Measurements from ENCODE around the gene KIF2C.
"Not testable (repeated sequence)": the region's sequence is repeated elsewhere in the genome, so short reads cannot be mapped to it uniquely, and the experiment has no call there.

KIF2C gene

DNA sequence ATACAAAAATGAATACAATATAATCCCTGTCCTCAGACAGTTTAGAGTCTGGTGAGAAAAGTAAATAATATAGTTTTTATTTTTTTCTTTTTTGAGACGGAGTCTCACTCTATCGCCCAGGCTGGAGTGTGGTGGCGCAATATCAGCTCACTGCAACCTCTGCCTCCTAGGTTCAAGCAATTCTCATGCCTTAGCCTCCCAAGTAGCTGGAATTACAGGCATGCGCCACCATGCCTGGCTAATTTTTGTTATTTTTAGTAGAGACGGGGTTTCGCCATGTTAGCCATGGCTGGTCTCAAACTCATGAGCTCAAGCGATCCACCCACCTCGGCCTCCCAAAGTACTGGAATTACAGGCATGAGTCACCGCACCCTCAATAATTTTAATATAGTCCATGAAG, 40.3 kb upstream of the KIF2C start:
- not testable (repeated sequence) for H3K27ac ChIP-seq (replicated peaks; ENCODE audit: low read length); H4K8ac ChIP-seq (ENCODE audit: low read depth, low read length); H3K27me3 ChIP-seq (ENCODE audit: control insufficient read depth in 3 of 3, insufficient read depth in 3 of 3, low read depth in 1 of 3, low read length in 3 of 3); H3K4me2 ChIP-seq (ENCODE audit: insufficient read depth, low read length, poor library complexity, severe bottlenecking); H2BK12ac ChIP-seq (ENCODE audit: low read length); H3K23ac ChIP-seq (ENCODE audit: low read depth, low read length, poor library complexity); H3K18ac ChIP-seq (ENCODE audit: low read length); H3K4me1 ChIP-seq (ENCODE audit: control insufficient read depth in 2 of 2, insufficient read depth in 1 of 2, low read depth in 1 of 2, low read length in 2 of 2); H3K14ac ChIP-seq (ENCODE audit: low read length); H3K9me3 ChIP-seq (replicated peaks in 1 of 2; ENCODE audit: control insufficient read depth in 2 of 2, insufficient read depth in 1 of 2, low read depth in 1 of 2, low read length in 2 of 2); H2AFZ ChIP-seq (ENCODE audit: low read length); H3K36me3 ChIP-seq (replicated peaks in 1 of 2; ENCODE audit: control insufficient read depth in 2 of 2, insufficient read depth in 2 of 2, low read length in 2 of 2); H2BK5ac ChIP-seq (ENCODE audit: low read length); H4K91ac ChIP-seq (ENCODE audit: low read depth, low read length, poor library complexity); H2BK120ac ChIP-seq (ENCODE audit: low read depth, low read length); H3K4me3 ChIP-seq (ENCODE audit: low read length in 2 of 2); H2BK15ac ChIP-seq (ENCODE audit: low read length); H3K79me1 ChIP-seq (ENCODE audit: low read depth, low read length); H3K9ac ChIP-seq (ENCODE audit: low read depth, low read length, poor library complexity); H2AK5ac ChIP-seq (ENCODE audit: low read depth, low read length); DNase-seq (ENCODE audit: low spot score); H3K4ac ChIP-seq (ENCODE audit: low read length)
- WGBS, 2 donors (ENCODE audit: extremely low coverage in 2 of 2, insufficient read length in 2 of 2, insufficient replicate concordance in 1 of 2), result no CpG with 5 or more reads among the region's 9 CpGs

DNA sequence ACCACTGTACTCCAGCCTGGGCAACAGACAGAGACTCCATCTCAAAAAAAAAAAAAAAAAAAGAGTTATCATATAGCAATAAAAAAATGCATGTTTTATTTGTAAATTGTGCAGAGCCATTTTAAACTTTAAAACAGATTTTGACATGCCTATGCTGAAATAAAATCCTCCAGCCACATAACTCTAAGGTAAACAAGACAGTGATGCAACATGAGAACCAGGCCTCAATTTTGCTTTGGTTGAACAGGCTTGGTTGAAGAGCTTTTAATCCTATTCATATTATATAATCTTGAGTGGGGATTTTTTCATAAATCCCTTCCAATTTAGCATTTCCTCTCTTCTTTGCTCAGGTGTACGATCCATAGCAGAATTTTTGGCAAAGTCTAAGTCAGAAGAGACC, 39.1 kb upstream of the KIF2C start:
- no peak for DNase-seq (ENCODE audit: low spot score)
- no peak overlapping the region for H3K14ac ChIP-seq (ENCODE audit: low read length)

DNA sequence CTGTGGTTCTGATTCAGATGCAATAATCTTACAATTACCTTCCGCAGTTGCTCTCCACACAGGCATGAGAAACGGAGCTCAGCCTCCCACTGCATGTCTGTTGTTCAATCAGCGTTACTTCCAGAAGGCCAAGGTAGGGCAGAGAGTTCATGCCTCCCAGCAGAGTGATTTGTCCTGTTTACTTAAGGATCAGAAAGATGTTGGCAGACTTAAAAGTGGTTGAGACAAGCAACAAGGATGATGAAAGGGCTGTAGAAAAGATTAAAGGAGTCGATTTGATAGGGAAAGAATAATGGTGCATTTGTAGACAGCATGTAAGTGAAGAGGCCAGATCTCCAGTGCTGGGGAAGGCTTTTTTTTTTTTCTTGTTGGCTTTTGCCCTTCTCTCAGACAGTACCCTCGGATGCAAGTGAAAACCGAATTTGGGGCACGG, 38.5 kb upstream of the KIF2C start:
- Histone ChIP-seq H3K4me2 (ENCODE audit: insufficient read depth, low read length, poor library complexity, severe bottlenecking) (no peak overlapping the region), H2BK12ac (ENCODE audit: low read length) (no peak overlapping the region), H3K14ac (ENCODE audit: low read length) (no peak overlapping the region), H3K79me1 (ENCODE audit: low read depth, low read length) (no peaks in the 10 kb centered on the region), H3K9me3 (replicated peaks in 1 of 2; ENCODE audit: control insufficient read depth in 2 of 2, insufficient read depth in 1 of 2, low read depth in 1 of 2, low read length in 2 of 2) (no peaks in the 10 kb centered on the region), H3K9ac (ENCODE audit: low read depth, low read length, poor library complexity) (no peak overlapping the region), H3K27me3 (ENCODE audit: control insufficient read depth in 3 of 3, insufficient read depth in 3 of 3, low read depth in 1 of 3, low read length in 3 of 3) (no peaks in the 10 kb centered on the region), H2BK15ac (ENCODE audit: low read length) (no peak overlapping the region), H2BK5ac (ENCODE audit: low read length) (no peak overlapping the region), H4K91ac (ENCODE audit: low read depth, low read length, poor library complexity) (no peak overlapping the region), H2AK5ac (ENCODE audit: low read depth, low read length) (no peak overlapping the region), H3K23ac (ENCODE audit: low read depth, low read length, poor library complexity) (no peak overlapping the region), H4K8ac (ENCODE audit: low read depth, low read length) (no peak overlapping the region), H3K4me3 (ENCODE audit: low read length in 2 of 2) (no peak overlapping the region), H3K4ac (ENCODE audit: low read length) (no peak overlapping the region), H3K36me3 (replicated peaks in 1 of 2; ENCODE audit: control insufficient read depth in 2 of 2, insufficient read depth in 2 of 2, low read length in 2 of 2) (no peaks in the 10 kb centered on the region), H3K18ac (ENCODE audit: low read length) (no peak overlapping the region), H3K27ac (replicated peaks; ENCODE audit: low read length) (no peak overlapping the region), H3K4me1 (ENCODE audit: control insufficient read depth in 2 of 2, insufficient read depth in 1 of 2, low read depth in 1 of 2, low read length in 2 of 2) (no peaks in the 10 kb centered on the region), H2BK120ac (ENCODE audit: low read depth, low read length) (no peak overlapping the region), H2AFZ (ENCODE audit: low read length) (no peak overlapping the region)
- WGBS, 2 donors (ENCODE audit: extremely low coverage in 2 of 2, insufficient read length in 2 of 2, insufficient replicate concordance in 1 of 2), result 100% methylated on average over 1 of the region's 7 CpGs; no CpG with 5 or more reads in 1 of the 2 donors
- DNase-seq (ENCODE audit: low spot score), result no peak

More for the DNA sequence above, 39.1 kb upstream of the KIF2C start:
- no peak overlapping the region for H3K9ac ChIP-seq (ENCODE audit: low read depth, low read length, poor library complexity)
- H3K9me3 ChIP-seq (replicated peaks in 1 of 2; ENCODE audit: control insufficient read depth in 2 of 2, insufficient read depth in 1 of 2, low read depth in 1 of 2, low read length in 2 of 2), result no peaks in the 10 kb centered on the region
- no peaks in the 10 kb centered on the region for H3K4me1 ChIP-seq (ENCODE audit: control insufficient read depth in 2 of 2, insufficient read depth in 1 of 2, low read depth in 1 of 2, low read length in 2 of 2)
- H3K27me3 ChIP-seq (ENCODE audit: control insufficient read depth in 3 of 3, insufficient read depth in 3 of 3, low read depth in 1 of 3, low read length in 3 of 3), result no peaks in the 10 kb centered on the region
- WGBS, 2 donors (ENCODE audit: extremely low coverage in 2 of 2, insufficient read length in 2 of 2, insufficient replicate concordance in 1 of 2), result no CpG with 5 or more reads among the region's 1 CpG
- no peak overlapping the region for H2BK5ac ChIP-seq (ENCODE audit: low read length)
- H3K79me1 ChIP-seq (ENCODE audit: low read depth, low read length), result no peaks in the 10 kb centered on the region
- H4K91ac ChIP-seq (ENCODE audit: low read depth, low read length, poor library complexity), result no peak overlapping the region
- no peak overlapping the region for H2BK120ac ChIP-seq (ENCODE audit: low read depth, low read length)
- no peak overlapping the region for H2AK5ac ChIP-seq (ENCODE audit: low read depth, low read length)
- no peak overlapping the region for H4K8ac ChIP-seq (ENCODE audit: low read depth, low read length)
- H2AFZ ChIP-seq (ENCODE audit: low read length), result no peak overlapping the region
- H3K4ac ChIP-seq (ENCODE audit: low read length), result no peak overlapping the region
- no peak overlapping the region for H2BK12ac ChIP-seq (ENCODE audit: low read length)
- no peak overlapping the region for H3K23ac ChIP-seq (ENCODE audit: low read depth, low read length, poor library complexity)
- H3K36me3 ChIP-seq (replicated peaks in 1 of 2; ENCODE audit: control insufficient read depth in 2 of 2, insufficient read depth in 2 of 2, low read length in 2 of 2), result no peaks in the 10 kb centered on the region
- no peak overlapping the region for H3K4me2 ChIP-seq (ENCODE audit: insufficient read depth, low read length, poor library complexity, severe bottlenecking)
- no peak overlapping the region for H3K18ac ChIP-seq (ENCODE audit: low read length)
- H3K27ac ChIP-seq (replicated peaks; ENCODE audit: low read length), result no peak overlapping the region
- H2BK15ac ChIP-seq (ENCODE audit: low read length), result no peak overlapping the region
- H3K4me3 ChIP-seq (ENCODE audit: low read length in 2 of 2), result no peak overlapping the region

DNA sequence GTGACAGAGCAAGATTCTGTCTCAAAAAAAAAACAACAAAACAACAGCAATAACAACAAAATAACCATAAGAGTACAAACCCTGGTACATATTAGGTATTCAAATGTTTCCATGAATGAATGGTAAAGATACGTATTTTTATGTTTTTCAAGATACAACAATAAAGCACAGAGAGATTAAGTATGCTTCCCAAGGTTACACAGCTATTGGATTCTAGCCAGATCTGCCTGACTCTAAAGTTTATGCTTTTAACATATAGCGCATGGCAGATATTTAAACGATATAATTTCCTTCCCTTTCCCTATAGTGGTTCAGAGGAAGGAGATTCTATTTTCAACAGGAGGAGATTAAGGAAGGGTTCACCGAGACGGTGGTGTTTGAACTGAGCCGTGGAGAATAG, 34.2 kb upstream of the KIF2C start:
- Histone ChIP-seq H3K4me3 (ENCODE audit: low read length in 2 of 2) (no peak overlapping the region), H2AK5ac (ENCODE audit: low read depth, low read length) (no peak overlapping the region), H3K4ac (ENCODE audit: low read length) (no peak overlapping the region), H3K27me3 (ENCODE audit: control insufficient read depth in 3 of 3, insufficient read depth in 3 of 3, low read depth in 1 of 3, low read length in 3 of 3) (no peaks in the 10 kb centered on the region), H3K79me1 (ENCODE audit: low read depth, low read length) (no peaks in the 10 kb centered on the region), H3K9ac (ENCODE audit: low read depth, low read length, poor library complexity) (no peak overlapping the region), H2BK12ac (ENCODE audit: low read length) (no peak overlapping the region), H3K4me1 (ENCODE audit: control insufficient read depth in 2 of 2, insufficient read depth in 1 of 2, low read depth in 1 of 2, low read length in 2 of 2) (no peaks in the 10 kb centered on the region), H4K91ac (ENCODE audit: low read depth, low read length, poor library complexity) (no peak overlapping the region), H2BK120ac (ENCODE audit: low read depth, low read length) (no peak overlapping the region), H3K4me2 (ENCODE audit: insufficient read depth, low read length, poor library complexity, severe bottlenecking) (no peak overlapping the region), H3K18ac (ENCODE audit: low read length) (no peak overlapping the region), H3K36me3 (replicated peaks in 1 of 2; ENCODE audit: control insufficient read depth in 2 of 2, insufficient read depth in 2 of 2, low read length in 2 of 2) (no peaks in the 10 kb centered on the region), H2BK5ac (ENCODE audit: low read length) (no peak overlapping the region), H3K27ac (replicated peaks; ENCODE audit: low read length) (no peak overlapping the region), H2BK15ac (ENCODE audit: low read length) (no peak overlapping the region), H3K14ac (ENCODE audit: low read length) (no peak overlapping the region), H2AFZ (ENCODE audit: low read length) (no peak overlapping the region), H3K9me3 (replicated peaks in 1 of 2; ENCODE audit: control insufficient read depth in 2 of 2, insufficient read depth in 1 of 2, low read depth in 1 of 2, low read length in 2 of 2) (peaks cover 4 to 11% of the 10 kb centered on the region in 2 donors), H4K8ac (ENCODE audit: low read depth, low read length) (no peak overlapping the region), H3K23ac (ENCODE audit: low read depth, low read length, poor library complexity) (no peak overlapping the region)
- no peak for DNase-seq (ENCODE audit: low spot score)
- 100% methylated on average over 3 of the region's 6 CpGs; no CpG with 5 or more reads in 1 of the 2 donors for WGBS, 2 donors (ENCODE audit: extremely low coverage in 2 of 2, insufficient read length in 2 of 2, insufficient replicate concordance in 1 of 2)

Measured in neuronal stem cell (in vitro differentiated cells).